Fibroblast of pulmonary artery (primary cell): Measurements from ENCODE around the gene TBXAS1.

Experiments
- DNase-seq: peaks from one replicate; pipeline ENCODE4 v3.0.0-alpha.2; 2010; ENCODE audit warnings: low read depth
- H3K4me3 ChIP-seq: replicated peaks from 2 replicates; pipeline ENCODE4 v1.5.1; 2011; ENCODE audit warnings: low read depth, mild to moderate bottlenecking, control low read depth, low read length, moderate library complexity
- CTCF ChIP-seq: IDR thresholded peaks from 2 replicates; pipeline ENCODE4 v1.5.1; 2011; ENCODE audit warnings: mild to moderate bottlenecking, control low read depth, low read length, inconsistent platforms; ENCODE audit errors: missing control alignments

TBXAS1 gene

GRCh38 chr7:140050100-140050499, 221.0 kb downstream of the TBXAS1 start:
- no peak for DNase-seq
- TF ChIP-seq CTCF = no peak
- no peak overlapping the region for H3K4me3 ChIP-seq

DNA sequence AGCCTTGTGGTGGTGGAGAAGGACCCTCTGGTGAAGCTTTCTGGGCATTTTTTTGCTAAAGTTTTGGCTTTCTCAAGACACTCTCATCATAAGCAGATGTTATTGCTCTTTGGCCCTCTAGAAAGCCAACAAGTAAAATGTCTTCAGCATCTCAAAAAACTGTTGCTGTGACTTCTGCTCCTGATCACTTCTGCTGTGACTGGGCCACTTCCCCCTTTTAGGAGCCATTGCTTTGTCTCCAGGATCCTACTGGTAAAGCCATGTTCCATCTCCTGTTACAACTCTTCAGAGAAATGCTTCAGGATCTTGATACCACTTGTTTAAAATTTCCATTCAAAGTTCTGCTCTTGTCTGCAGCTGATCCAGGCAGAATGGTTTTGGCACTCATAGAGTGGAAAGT, 222.8 kb downstream of the TBXAS1 start:
- no peak overlapping the region for H3K4me3 ChIP-seq
- DNase-seq = no peak
- no peak for TF ChIP-seq CTCF

DNA sequence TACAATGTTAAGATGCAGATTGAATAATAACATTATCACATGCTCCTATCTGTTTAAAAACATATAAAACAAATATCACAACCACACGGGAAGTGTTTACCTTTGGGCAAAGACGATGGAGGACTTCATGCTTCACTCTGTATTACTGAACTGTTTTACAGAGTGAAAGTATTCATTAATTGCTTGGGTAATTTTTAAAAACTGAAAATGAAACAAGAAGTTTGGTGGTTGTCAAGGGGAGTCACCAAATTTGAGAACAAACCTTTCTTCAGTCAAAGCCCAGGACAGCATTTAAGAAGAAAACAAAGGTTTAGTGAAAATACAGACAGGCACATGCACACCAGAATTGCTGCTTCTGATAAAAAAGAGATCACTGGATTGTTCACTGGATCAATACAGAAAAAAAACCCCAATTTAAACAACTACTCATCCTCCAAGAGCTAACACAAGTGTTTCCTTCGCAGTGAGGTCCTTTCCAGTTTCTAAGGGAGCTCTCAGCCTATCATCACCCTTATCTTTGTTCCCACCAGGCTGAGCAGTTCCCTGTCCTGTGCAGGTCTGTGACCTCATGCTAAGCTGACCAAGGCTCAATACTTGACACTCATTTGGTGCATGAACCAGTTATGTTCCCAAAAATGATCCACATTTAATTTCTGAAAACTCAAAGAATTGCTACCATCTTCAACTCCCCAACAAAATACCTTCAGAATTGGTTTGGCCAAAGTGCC, 224.9 kb downstream of the TBXAS1 start:
- TF ChIP-seq CTCF = no peak

DNA sequence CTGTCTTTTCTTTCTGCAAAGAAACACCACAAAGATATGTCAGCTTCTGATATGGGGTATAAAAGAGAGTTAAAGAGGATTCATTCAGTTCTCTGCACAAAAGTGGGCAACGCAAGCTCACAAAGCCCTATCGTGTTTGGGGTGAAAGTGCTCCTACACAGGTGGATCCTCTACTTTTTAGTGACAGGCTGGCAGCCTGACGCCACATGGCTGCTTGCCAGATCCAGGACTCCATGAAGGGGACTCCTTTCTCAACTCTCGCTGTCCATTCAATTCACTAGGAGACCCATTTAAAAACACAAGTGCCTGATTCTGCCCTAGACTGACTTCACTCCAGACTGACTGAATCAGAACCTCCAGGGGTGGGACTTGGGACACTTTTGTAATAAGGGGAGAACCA, 225.7 kb downstream of the TBXAS1 start:
- no peak for TF ChIP-seq CTCF
- no peak for DNase-seq
- H3K4me3 ChIP-seq = no peak overlapping the region

More for the DNA sequence above, 224.9 kb downstream of the TBXAS1 start:
- H3K4me3 ChIP-seq = no peak overlapping the region
- DNase-seq = no peak

DNA sequence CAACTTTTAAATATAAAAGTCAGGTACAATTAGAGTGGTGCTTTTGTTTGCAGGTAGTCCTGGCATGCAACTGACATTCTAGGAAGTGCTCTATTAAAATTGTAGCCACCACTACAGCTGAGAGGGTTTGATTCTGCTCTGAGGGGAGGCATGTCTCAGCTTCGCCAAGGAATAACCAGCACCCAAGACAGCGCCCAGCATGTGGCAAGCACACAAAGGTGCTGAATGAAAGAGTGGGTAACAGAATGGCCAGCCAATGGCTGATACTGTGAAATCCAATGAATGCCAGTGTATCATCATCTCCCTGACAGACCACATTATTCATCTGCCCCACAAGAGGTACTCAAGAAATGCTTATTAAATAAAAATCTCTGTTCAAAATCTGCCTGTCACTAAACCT, 226.8 kb downstream of the TBXAS1 start:
- no peak overlapping the region for H3K4me3 ChIP-seq
- TF ChIP-seq CTCF = no peak
- DNase-seq = no peak

DNA sequence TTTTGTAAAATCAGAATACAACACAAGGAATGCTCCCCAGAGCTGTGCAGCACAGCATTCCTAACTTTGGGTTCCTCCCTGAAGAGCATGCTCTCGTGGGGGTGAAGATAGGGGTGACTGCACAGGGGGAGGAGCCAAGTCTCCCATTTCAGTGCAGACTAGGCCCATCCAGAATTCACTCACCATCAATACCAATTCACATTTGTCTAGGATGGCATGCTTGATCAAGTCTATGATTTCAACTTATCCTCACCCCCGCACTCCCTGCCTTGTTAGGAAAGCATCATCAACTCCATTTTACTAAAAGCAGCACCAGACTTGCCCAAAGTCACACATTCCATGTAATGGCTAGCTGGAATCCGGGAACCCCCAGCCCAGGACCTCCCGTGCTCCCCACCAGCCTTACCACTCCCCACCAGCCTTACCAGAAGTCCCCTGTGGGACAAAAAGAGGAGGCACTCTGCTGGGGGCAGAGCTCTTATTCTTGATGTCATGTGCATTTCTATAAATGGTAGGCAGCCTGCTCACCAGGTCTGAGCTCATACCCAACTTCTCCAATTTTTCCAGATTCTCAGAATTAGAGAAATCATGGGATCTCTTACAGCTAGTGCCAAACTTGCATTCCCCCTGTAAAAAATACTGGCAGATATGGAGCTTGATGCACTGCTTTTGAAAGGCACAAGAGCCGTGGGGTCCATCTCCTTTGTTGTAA, 227.5 kb downstream of the TBXAS1 start:
- no peak for DNase-seq

More for the DNA sequence above, 227.5 kb downstream of the TBXAS1 start:
- no peak for TF ChIP-seq CTCF
- no peak overlapping the region for H3K4me3 ChIP-seq
